K562 (cell line): ENCODE data around the gene LUC7L3. TPM values are rescaled to one million over a fixed set of nuclear protein-coding genes. Genes with fewer than 3 reads are reported as not detected.
A peak's percentile ranks its signal among the peaks of the same experiment; 100 is the strongest.

Source experiments
- ARID1B ChIP-seq: fragments of 450-650 bp; IDR thresholded peaks from 2 replicates; pipeline ENCODE4 v1.6.1; 2016; ENCODE audit warnings: antibody characterized with exemption, mild to moderate bottlenecking, inconsistent platforms
- ATF7 ChIP-seq: fragments of 450-650 bp; IDR thresholded peaks from 2 replicates; pipeline ENCODE4 v1.7.1; 2014; ENCODE audit warnings: mild to moderate bottlenecking, moderate library complexity
- BCOR ChIP-seq: fragments of 450-650 bp; IDR thresholded peaks from 2 replicates; pipeline ENCODE4 v1.6.1; 2016
- BRCA1 ChIP-seq, 2 experiments: fragments of 450-650 bp in 1 of 2; sonication (generic) in 1 of 2; formaldehyde crosslinking in 1 of 2; IDR thresholded peaks; 2 replicates each; pipeline versions ENCODE4 v1.5.0 to v1.6.1; 2017 to 2020; ENCODE audit warnings: mild to moderate bottlenecking in 1 of 2, missing genetic modification reagents in 1 of 2
- BRD9 ChIP-seq: fragments of 450-650 bp; IDR thresholded peaks from 2 replicates; pipeline ENCODE4 v1.6.1; 2018; ENCODE audit warnings: low read depth; ENCODE audit not compliant: partially characterized antibody
- CC2D1A ChIP-seq: fragments of 450-650 bp; IDR thresholded peaks from 2 replicates; pipeline ENCODE4 v1.6.1; 2017; ENCODE audit warnings: mild to moderate bottlenecking
- CEBPB ChIP-seq: fragments of 450-650 bp; IDR thresholded peaks from 2 replicates; pipeline ENCODE4 v1.6.1; 2016; ENCODE audit warnings: missing genetic modification characterization, missing compliant biosample characterization
- ERF ChIP-seq: fragments of 450-650 bp; formaldehyde crosslinking; IDR thresholded peaks from 2 replicates; pipeline ENCODE4 v1.4.0; 2020; ENCODE audit warnings: mild to moderate bottlenecking, mixed read lengths
- ESRRB ChIP-seq: fragments of 250-450 bp; sonication (Bioruptor Pico); IDR thresholded peaks from 2 replicates; pipeline ENCODE4 v1.5.0; 2020; ENCODE audit warnings: mild to moderate bottlenecking, moderate library complexity, borderline replicate concordance
- FOXA3 ChIP-seq, 2 experiments: fragments of 450-650 bp in 1 of 2; sonication (generic) in 1 of 2; formaldehyde crosslinking; IDR thresholded peaks in 1 of 2; conservative IDR thresholded peaks in 1 of 2; 2 replicates each; pipeline versions ENCODE4 v1.4.0 to v1.8.0; 2020 to 2022; ENCODE audit warnings: mild to moderate bottlenecking in 2 of 2, missing genetic modification reagents in 1 of 2
- HOXB6 ChIP-seq: fragments of 250-450 bp; sonication (Bioruptor Pico); IDR thresholded peaks from 2 replicates; pipeline ENCODE4 v1.5.1; 2022; ENCODE audit warnings: mild to moderate bottlenecking, borderline replicate concordance
- JUNB ChIP-seq: fragments of 450-650 bp; formaldehyde crosslinking; conservative IDR thresholded peaks from 2 replicates; pipeline ENCODE4 v1.4.0; 2020; ENCODE audit warnings: mild to moderate bottlenecking
- KAT8 ChIP-seq: fragments of 450-650 bp; IDR thresholded peaks from 2 replicates; pipeline ENCODE4 v1.6.1; 2016; ENCODE audit warnings: low read depth, mild to moderate bottlenecking
- RAD21 ChIP-seq, 2 experiments: fragments of 250-450 bp in 1 of 2; fragments of 450-650 bp in 1 of 2; sonication (Bioruptor Pico) in 1 of 2; formaldehyde crosslinking in 1 of 2; IDR thresholded peaks in 1 of 2; conservative IDR thresholded peaks in 1 of 2; 2 replicates each; pipeline versions ENCODE4 v1.4.0 to v1.8.0; 2020 to 2022; ENCODE audit warnings: mild to moderate bottlenecking in 2 of 2, moderate library complexity in 1 of 2
- TBP ChIP-seq: optimal IDR thresholded peaks from 2 replicates; pipeline ENCODE3; 2011; ENCODE audit warnings: low read depth, low read length, improper control_type of control experiment
- TRIM28 ChIP-seq: fragments of 450-650 bp; IDR thresholded peaks from 2 replicates; pipeline ENCODE4 v1.6.1; 2017
- ZBTB1 ChIP-seq: sonication (generic); formaldehyde crosslinking; IDR thresholded peaks from 2 replicates; pipeline ENCODE4 v1.8.1; 2023; ENCODE audit warnings: missing genetic modification reagents, low read depth, mild to moderate bottlenecking, borderline replicate concordance
- ZNF24 ChIP-seq: fragments of 450-650 bp; IDR thresholded peaks from 2 replicates; pipeline ENCODE4 v1.6.1; 2016
- ZNF384 ChIP-seq: IDR thresholded peaks from 2 replicates; pipeline ENCODE4 v1.6.1; 2012; ENCODE audit warnings: low read depth, low read length, improper control_type of control experiment
- polyA plus RNA-seq, 8 experiments: library from polyadenylated mRNA; depleted of rRNA in 4 of 8; stranded (reverse) in 5 of 8; unstranded in 3 of 8; fragments of >200 nt; fragmentation: Nextera tagmentation in 2 of 8; fragmentation: Illumina TruSeq in 1 of 8; extraction: Ambion mirVana in 2 of 8; extraction: Trizol in 1 of 8; gene quantifications; 2 replicates each; pipeline versions ENCODE4 v1.2.1 to v1.2.3, GENCODE V29; 2011 to 2014; ENCODE audit warnings: inconsistent platforms in 1 of 8, missing spikeins in 1 of 8
- total RNA-seq, 7 experiments: library from RNA; depleted of rRNA in 6 of 7; stranded (reverse); fragments of >200 nt in 6 of 7; fragmentation: Illumina TruSeq in 2 of 7; extraction: Trizol in 2 of 7; gene quantifications; 2 replicates each; pipeline versions ENCODE4 v1.2.1 to v1.2.3, GENCODE V29; 2011 to 2021; ENCODE audit warnings: low replicate concordance in 1 of 7
- TF ChIP-seq, protein P1 (sequence below): IDR thresholded peaks from 3 replicates; pipeline ENCODE4 v1.6.1; 2011; ENCODE audit warnings: borderline replicate concordance, mild to moderate bottlenecking, moderate library complexity; ENCODE audit not compliant: insufficient read length; ENCODE audit errors: extremely low read depth
- TF ChIP-seq, protein P2 (sequence below): fragments of 250-450 bp; sonication (Bioruptor Pico); IDR thresholded peaks from 2 replicates; pipeline ENCODE4 v1.4.0; 2020; ENCODE audit warnings: mild to moderate bottlenecking, moderate library complexity, borderline replicate concordance
- TF ChIP-seq, protein P3 (sequence below): fragments of 450-650 bp; IDR thresholded peaks from 2 replicates; pipeline ENCODE4 v1.6.1; 2016; ENCODE audit warnings: antibody characterized with exemption

The LUC7L3 gene
- total and polyA plus RNA-seq, 9 of the 15 experiments (the other 6 are each of a cell fraction or from before 2014, with no cell fraction given), result 80.8 to 284 (median 127) TPM

DNA sequence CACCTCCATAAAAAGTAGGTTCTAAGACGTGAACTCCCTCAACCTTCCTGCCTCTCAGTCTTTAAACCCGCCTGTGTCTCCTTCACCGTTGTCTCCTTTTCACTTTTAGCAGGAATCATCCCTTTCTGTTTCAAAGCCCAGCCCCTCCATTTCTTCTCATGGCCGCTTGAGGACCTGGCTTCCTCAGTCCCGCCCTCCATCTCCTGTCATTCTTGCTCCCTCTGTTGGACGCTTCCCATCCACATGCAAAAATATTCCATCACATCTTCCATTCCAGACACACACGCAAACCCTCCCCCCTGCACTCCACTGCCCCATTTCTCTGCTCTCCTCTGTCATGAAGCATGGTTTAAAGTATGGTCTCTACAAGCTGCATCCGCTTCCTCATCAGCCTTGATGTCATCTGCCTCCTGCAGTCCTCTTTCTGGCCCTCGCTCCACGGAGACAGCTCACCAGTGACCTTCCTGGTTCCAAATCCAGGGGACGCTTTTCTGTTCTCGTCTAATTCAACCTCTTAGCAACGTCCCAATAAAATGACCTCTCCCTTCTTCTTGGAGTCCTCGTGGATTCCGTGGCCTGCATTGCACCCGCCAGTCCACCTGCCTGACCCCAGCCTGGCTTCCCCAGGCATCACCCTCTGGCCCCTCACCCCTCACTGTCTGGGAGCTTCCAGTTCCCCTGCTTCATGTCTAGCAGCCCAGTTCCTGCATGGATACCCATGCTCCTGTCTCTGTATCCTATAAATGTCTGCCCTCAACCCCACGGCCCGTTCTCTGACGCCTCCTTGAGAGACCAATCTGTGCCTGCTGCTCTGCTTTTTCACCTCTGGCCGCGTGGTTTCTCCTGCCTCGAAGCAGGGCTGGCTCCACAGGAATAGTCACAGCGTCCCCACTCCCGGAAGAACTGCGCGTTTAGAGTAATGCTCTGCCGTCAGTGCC is 37.9 kb upstream of the LUC7L3 start (continued):
- TF ChIP-seq ARID1B (0 out of 2 replicates have a peak, but pooled peaks have one; percentile 16), TBP (no peak), HOXB6 (no peak), ATF7 (peak; percentile 12; the same call in 1 of the 2 replicates), ZNF384 (no peak), ZNF24 (peak; percentile 77), CC2D1A (peak; percentile 90), FOXA3 (CRISPR knock-in tag; conservative IDR thresholded peaks at IDR 0.05 in 1 of 2, IDR thresholded peaks at IDR 0.05 in 1 of 2) (no peak), KAT8 (no peak), ERF (CRISPR knock-in tag) (no peak), ESRRB (no peak), ZBTB1 (CRISPR knock-in tag) (no peak), BRCA1 (IDR thresholded peaks at IDR 0.05) (no peak), BRCA1 (CRISPR knock-in tag; IDR thresholded peaks at IDR 0.05) (no peak), TRIM28 (no peak), BRD9 (no peak), BCOR (no peak), CEBPB (tag) (no peak), JUNB (CRISPR knock-in tag) (no peak), RAD21 (CRISPR knock-in tag; conservative IDR thresholded peaks at IDR 0.05 in 1 of 2, IDR thresholded peaks at IDR 0.05 in 1 of 2) (peak; percentile 90 to 96)
- TF ChIP-seq, protein P1, sequence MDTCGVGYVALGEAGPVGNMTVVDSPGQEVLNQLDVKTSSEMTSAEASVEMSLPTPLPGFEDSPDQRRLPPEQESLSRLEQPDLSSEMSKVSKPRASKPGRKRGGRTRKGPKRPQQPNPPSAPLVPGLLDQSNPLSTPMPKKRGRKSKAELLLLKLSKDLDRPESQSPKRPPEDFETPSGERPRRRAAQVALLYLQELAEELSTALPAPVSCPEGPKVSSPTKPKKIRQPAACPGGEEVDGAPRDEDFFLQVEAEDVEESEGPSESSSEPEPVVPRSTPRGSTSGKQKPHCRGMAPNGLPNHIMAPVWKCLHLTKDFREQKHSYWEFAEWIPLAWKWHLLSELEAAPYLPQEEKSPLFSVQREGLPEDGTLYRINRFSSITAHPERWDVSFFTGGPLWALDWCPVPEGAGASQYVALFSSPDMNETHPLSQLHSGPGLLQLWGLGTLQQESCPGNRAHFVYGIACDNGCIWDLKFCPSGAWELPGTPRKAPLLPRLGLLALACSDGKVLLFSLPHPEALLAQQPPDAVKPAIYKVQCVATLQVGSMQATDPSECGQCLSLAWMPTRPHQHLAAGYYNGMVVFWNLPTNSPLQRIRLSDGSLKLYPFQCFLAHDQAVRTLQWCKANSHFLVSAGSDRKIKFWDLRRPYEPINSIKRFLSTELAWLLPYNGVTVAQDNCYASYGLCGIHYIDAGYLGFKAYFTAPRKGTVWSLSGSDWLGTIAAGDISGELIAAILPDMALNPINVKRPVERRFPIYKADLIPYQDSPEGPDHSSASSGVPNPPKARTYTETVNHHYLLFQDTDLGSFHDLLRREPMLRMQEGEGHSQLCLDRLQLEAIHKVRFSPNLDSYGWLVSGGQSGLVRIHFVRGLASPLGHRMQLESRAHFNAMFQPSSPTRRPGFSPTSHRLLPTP, result no peak
- TF ChIP-seq, protein P2, sequence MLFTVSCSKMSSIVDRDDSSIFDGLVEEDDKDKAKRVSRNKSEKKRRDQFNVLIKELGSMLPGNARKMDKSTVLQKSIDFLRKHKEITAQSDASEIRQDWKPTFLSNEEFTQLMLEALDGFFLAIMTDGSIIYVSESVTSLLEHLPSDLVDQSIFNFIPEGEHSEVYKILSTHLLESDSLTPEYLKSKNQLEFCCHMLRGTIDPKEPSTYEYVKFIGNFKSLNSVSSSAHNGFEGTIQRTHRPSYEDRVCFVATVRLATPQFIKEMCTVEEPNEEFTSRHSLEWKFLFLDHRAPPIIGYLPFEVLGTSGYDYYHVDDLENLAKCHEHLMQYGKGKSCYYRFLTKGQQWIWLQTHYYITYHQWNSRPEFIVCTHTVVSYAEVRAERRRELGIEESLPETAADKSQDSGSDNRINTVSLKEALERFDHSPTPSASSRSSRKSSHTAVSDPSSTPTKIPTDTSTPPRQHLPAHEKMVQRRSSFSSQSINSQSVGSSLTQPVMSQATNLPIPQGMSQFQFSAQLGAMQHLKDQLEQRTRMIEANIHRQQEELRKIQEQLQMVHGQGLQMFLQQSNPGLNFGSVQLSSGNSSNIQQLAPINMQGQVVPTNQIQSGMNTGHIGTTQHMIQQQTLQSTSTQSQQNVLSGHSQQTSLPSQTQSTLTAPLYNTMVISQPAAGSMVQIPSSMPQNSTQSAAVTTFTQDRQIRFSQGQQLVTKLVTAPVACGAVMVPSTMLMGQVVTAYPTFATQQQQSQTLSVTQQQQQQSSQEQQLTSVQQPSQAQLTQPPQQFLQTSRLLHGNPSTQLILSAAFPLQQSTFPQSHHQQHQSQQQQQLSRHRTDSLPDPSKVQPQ (CRISPR knock-in tag), result no peak
- TF ChIP-seq, protein P3, sequence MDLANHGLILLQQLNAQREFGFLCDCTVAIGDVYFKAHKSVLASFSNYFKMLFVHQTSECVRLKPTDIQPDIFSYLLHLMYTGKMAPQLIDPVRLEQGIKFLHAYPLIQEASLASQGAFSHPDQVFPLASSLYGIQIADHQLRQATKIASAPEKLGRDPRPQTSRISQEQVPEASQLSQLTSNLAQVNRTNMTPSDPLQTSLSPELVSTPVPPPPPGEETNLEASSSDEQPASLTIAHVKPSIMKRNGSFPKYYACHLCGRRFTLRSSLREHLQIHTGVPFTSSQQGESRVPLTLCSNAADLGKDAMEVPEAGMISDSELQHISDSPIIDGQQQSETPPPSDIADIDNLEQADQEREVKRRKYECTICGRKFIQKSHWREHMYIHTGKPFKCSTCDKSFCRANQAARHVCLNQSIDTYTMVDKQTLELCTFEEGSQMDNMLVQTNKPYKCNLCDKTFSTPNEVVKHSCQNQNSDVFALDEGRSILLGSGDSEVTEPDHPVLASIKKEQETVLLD, result no peak
